HG02884 (cell line): ENCODE data around the gene CLTCL1.

Source experiments
- ATAC-seq: cut with Tn5 transposase; IDR thresholded peaks from one replicate; pipeline ENCODE4 v1.9.1; 2021; ENCODE audit warnings: mild to moderate bottlenecking, moderate library complexity; ENCODE audit not compliant: unreplicated experiment

Gene CLTCL1

DNA sequence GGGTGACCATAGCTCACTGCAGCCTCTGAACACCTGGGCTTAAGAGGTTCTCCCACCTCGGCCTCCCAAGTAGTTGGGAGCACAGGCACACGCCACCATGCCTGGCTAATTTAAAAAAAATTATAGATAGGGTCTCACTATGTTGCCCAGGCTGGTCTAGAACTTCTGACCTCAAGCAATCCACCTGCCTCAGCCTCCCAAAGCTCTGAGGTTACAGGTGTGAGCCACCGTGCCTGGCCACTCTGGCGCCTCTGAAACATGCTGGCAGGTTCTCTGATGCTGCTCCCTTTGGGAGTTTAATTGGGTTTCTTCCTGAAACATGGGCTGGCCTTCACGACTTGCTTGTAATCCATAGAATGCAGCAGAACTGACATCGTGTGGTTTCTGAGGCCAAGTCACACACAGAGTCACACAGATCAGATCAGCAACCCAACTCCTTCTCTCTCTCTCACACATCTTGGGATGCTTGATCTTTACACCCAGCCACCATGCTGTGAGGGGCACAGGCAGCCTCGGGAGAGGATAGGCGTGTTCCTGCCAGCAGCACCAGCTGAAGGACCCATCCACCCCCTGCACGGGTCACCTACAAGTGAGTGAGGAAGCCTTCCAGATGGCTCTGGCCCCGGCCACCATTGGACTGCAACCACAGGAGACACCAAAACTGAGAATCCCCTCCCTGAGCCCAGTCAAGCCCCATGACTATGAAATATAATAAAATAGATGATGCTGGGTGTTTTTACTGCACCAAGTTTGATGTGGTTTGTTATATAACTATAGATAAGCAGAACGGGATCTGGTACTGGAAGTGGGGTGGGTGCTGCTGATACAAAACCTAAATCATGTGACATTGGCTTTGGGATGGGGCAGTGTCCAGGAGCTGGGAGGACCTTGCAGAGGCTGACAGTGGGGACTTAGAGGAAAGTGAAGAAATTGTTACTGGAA, 138.3 kb downstream of the CLTCL1 start:
- ATAC-seq, result no peak

DNA sequence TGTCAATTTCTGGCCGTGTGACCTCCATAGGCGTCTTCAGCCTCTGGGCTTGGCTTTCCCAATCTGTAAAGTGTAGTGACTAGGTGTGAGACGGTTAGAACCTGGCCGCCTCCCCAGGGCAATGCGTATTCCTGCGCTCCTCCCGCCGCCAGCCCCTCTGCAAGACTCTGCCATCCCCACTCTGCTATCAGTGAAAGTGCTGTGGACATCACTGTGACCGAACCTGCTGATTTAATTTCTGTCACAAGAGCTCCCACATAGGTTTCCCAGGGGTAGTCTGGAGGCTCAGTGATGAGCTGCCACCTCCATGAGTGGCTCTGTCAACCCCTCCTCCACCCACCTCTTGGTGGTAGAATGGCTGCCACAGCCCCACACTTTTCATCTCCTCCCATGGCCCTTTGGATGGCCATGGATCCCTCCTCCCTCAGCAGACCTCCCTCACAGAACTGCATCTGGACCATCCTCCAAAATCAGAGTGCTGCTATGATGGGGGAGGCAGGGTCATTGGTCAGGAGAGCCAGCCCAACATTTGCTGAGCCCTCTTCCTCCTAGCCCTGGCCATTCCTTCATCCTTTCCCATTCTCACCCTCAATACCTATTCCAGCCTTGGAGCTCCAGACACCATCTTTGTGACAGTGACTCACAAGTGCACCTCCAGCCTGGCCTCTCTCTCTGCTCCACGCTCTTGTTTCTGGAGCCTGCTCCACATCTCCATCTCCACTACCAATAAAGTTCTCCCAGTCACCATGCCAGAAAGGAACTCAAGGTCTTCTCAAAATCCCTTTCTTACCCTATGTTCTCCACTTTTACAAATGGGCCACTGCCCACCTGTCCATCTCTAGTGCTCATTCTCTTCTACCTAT, 140.0 kb downstream of the CLTCL1 start:
- ATAC-seq, result no peak

DNA sequence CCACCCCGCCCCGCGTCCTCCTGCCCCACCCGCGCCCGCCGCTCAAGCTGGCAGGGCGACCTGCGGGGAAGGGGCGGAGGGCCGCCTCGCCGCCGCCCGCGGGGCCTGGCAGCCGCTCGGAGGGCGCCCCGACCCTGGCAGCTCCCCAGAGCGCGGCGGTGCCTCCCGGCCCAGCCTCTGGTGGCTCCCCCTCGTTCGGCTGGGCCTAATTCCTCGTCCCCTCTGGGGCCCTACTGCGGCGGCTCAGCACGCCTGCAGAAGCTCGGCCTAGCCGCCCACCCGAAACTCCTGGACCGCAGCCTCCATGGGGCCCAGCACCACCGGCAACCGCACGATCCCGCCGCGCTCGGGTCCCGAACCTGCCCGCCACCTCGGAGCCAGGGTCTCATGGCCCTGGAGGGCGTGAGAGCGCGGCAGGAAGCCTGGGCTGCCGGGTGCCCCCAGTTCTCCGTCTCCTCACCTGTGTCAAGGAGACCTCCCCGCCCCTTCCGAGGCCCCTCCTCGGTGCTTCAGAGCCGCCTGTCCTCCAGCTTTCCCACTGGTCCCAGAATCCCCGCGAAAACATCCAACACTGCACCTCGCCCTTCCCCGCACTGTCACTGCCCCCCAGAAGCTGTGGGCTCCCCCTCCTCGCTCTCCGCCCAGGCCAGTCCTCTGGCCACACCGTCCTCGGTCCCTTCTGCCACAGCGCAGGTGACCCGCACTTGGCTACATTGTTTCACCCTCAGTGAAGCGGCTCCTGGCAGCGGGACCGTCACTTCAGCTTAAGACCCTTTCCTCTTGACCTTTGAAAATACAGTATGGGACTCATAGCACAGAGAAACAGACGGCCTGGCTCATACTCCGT, 140.8 kb downstream of the CLTCL1 start:
- no peak for ATAC-seq

DNA sequence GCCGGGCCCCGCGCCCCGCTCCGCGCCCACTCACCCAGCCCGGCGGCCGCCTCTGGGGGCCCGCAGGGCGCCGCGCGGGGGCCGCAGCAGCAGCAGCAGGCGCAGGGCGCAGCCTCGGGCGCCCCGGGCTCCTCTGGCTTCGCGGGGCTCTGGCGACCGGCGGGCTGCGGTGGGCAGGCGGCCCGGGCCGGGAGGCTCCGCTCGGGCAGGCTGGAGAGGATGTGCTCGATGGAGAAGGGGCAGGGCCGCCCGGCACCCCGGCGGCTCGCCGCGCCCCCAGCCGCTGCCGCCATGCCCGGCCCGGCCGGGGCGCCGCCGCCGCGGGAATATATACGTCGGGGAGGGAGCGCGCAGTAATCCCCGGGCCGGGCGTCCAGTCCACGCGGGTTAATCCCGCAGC, 141.5 kb downstream of the CLTCL1 start, which contains the start of gene GSC2:
TSS of gene GSC2 (minus strand) at position 302 of the 400 bp plus-strand sequence. CDS start at position 293, 9 bp downstream.
- no peak for ATAC-seq

DNA sequence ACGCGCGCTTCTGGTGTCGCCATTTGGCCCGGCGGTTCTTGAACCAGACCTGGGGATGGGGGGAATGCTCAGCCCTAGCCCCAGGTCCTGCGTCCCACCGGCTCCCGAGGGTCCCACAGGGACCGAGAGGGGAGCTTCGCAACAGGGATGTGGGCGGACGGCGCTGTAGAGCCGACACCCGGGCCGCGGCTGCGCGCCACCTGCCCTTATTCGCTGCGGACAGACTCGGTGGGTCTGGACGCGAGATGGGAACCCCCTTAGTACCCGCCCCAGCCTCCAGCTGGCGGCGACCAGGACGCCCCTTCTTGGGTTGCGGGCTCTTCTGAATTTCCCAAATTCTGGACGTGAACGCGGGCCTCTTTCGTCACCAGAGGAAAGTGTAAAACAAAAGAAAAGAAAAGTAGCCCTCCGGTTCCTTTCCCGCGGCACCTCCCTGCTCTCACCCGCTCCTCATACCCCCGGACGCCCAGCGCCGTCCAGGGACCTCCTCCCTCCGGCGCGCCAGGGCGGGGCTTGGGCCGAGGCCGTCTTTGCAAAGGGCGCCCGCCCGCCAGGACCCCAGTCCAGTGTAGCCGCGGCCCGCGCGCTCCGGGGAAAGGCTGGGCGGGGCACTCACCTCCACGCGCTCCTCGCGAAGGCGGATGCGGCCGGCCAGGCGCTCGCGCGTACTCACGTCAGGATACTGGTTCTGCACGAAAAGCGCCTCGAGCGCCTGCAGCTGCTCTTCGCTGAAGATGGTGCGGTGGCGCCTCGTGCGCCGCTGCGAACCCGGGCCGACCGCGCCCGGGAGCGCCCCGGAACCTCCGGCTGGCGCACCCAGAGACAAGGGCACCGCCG, 142.3 kb downstream of the CLTCL1 start:
- no peak for ATAC-seq

DNA sequence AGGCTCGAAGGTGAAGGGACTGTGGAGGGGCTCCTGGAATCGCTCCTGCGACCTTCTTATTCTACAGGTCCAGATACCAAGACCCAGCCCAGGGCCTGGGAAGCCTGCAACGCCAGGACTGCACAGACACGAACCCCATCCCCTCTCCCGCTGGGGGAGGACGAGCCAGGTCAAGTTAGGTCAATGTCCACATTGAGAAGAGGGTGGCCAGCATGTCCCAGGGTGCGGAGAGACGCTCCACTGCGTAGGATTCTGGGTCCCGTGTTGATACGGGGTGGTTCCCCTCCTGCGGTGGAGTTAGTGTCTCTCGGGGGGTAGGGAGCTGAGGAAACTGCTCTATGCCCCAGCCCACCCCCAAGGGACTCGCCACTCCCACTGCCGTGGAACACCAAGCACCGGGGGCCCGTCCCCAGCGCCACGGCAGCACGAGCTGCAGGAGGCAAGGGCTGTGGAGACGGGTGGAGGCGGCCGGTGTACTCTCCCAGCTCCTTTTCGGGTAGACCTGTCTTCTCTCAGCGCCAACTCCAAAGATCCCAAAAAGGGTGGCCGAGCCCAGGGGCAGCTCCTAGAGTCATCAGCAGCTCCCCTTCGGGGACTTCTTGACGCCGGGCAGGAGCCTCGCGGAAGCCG, 143.0 kb downstream of the CLTCL1 start:
- ATAC-seq, result no peak

DNA sequence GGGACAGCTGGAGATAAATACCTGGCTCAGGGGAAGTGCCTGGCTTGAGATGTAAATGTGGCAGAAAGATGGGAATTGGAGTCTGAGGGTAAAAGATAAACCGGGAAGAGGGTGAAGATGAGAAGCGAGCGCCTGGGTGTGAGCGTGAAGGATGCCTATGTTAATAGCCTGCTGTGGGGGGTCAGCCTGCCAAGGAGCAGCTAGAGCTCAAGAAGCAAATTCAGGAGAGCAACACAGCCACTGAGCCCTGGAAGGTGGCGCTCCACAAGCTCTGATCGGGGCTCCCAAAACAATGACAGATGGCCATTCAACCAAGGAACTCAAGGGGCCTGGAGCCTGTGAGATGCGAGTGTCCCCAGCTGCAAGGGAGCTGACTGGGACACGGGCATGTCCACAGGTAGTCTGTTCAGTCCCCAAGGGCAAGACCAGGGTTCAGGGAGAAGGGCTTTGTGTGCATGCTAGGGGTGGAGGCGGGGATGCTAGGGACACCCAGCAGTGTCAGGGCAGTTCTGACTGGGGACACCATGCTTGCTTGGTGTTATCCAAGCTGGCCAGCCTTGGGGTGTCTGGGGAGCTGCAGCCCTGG, 144.2 kb downstream of the CLTCL1 start:
- no peak for ATAC-seq

DNA sequence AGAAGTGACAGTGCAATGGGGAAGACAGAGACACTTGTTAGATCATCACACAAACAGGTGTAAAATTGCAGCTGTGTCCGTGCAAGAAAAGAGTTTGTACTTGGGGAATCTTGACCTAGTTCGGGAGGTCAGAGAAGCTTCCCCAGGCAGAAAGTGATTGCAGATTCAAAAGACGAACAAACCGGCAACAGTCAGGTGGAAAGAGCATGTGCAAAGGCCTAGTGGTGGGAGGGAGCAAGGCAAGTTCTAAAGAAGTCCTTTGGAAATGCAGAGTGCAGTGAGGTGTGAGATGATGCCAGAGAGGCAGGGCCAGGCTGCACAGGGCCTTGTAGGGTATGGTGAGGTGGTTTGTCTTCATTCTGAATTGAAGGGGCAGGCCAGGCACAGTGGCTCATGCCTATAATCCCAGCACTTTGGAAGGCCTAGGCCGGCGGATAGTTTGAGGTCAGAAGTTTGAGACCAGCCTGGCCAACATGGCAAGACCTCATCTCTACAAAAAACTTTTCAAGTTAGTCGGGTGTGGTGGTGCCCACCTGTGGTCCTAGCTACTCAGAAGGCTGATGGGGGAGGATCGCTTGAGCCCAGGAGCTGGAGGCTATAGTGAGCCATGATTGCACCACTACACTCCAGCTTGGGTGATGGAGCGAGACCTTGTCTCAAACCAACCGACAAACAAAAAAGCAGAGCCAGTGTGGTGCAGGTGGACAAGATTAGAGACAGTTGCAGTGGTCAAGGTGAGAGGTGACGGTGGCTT, 145.1 kb downstream of the CLTCL1 start:
- ATAC-seq, result no peak

DNA sequence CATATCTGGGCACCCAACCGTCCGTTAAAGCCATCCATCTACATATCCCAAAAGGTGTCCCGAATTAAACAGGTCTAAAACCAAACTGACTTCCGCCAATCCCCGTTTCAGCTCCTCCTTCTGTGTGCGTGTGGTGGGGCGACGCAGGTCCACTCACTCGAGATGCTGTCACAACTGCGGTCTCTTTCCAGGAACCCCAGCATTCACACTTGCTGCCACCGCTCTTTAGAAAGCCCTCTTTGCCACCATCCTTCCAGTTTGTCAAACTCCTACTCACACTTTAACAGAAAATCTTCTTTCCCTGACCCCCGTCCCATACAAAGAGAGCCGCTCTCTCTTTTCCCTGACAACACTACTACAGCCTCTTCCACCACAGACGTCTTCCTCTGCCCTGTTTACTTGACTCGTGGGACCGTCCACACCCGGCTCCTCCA, 147.5 kb downstream of the CLTCL1 start:
- no peak for ATAC-seq

DNA sequence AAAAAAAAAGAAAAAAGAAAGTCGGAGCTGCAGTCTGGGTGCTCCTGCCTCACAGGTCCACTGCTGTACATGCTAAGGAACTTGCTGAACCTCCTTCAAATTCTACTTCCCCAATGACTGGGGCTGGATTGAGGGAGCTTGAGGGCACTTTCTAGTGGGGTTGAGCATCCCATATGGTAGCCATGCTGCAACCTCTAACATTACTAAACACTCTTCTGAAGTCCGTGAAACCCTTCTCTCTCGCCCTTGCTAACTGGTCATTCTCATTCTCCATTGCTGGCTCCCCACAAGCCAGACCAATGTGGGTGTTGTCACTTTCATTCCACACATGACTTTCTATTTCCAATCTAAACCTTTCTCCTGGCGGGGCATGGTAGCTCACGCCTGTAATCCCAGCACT, 148.3 kb downstream of the CLTCL1 start:
- no peak for ATAC-seq

DNA sequence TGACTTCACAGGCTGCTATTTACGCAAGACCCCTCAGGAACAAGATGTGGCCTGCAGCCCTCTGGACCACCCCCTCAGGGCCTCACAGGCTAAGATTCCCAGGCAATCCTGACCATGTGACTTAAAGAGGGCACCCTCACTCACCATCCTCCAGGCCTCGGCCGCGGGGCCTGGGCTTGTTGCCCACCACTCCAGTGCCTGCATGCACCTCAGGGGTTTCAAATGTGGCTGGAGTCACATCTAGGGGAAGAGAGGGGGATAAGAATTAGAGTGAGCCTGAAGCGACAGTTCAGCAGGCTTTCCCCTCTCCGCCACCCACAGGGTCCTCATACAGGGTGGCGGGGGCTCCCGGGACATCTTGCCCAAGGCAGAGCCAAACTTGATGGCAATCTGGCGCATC, 149.1 kb downstream of the CLTCL1 start:
- ATAC-seq, result no peak

DNA sequence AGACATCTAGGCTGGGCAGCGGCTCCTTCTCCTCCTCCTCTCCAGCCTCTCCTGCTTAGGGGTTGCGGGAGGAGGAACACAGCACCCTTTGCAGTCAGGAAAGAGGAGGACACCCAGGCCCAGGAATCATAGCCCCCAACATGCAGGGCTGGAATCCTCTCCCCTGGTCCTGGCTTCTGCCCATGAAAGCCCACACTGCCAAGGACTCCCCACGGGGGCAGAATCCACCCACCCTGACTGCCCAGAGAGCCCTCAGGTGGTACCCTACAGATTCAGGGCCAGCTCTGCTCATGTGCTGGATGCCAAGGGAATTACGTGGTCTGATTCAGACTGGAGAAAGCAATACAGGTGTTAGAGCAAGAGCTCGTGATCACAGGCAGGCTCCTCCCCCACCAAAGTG, 151.5 kb downstream of the CLTCL1 start:
- no peak for ATAC-seq

DNA sequence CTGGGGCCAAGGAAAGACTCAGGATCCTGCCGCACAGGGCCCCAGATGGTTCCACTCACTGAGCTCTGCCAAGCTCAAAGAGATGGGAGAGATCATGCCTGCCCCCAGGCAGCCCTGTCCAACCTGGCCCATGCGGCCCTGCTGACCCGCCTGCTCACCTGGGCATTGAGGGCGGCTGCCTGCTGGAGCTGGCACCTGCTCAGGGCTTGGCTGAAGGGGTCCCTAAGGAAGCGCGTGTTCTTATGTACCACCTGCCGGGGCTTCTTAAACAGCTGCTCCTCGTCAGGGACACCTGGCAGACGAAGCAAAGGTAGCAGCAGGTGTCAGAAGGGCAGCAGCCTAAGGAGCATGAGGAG, 152.5 kb downstream of the CLTCL1 start:
- ATAC-seq, result no peak

DNA sequence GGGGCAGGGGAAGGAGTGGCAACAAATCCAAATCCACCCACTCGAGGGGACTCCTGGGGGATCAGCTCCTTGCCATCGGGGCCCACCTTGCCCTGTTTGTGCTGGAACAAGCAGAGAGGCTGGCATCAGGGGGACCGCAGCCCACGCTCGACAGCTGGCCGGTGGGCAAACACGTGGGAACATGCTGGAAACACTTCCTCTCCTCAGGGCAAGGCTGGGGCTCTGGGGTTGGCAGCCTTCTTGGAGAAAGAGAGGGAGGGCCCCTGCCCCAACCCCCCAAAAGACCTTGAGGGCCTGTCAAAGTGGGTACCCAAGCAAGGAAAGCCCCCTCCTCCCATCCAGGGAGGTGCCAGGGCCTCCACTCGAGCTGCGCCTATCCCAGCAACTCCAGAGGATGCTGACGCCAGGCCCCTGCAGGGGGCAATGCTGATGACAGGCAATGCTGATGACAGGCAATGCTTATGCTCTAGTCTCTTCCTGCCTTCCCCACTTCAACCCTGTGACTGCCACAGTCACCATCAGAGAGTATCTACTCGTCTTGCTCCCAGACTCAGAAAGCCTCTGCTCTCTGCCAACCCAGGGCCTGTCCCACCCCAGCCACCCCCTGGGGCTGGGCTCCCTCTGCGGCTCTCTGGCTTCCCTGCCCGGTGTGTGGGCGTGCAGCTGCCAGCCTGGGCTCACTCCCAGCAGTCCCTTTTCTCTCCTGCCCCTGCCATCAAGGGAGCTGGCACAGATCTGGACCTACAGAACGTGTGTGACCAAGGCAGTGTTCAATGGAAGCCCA, 153.1 kb downstream of the CLTCL1 start:
- no peak for ATAC-seq

DNA sequence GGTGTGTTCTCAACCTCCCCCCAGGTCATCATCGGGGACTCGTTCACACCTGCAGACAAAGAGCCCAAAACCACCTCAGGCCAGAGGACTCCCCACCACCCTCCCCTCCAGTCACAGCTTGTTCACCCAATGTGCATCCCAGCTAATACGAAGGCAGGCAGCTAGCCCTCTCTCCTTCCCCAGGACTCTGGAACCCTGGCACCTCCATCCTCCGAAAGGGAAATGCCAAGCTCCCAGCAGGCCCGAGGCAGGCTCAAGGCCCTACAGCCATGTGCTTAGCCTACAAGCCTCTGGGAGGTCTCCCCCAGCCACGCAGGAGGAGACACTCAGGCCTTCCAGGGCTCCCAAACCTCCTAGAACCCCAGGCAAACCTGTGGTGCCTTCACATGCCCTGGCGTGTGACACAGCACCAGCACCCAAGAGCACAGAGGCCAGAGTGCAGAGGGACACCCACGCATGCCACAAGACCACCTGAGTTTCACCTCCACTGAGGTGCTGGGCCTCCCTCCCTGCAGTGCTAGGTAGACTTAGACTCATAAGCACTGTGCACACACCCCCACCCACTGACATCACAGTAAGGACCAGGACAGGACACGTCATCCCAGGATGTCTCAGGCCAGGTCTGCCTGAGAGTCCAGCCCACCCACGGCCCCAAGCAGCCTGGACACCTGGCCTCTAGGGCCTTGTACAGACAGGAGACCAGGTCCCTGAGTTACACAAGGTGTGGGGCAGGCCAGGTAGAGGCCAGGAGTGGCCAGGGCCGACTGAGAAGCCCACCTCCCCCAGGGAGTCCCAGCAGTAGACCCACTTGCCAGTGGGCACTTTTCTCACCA, 153.9 kb downstream of the CLTCL1 start:
- ATAC-seq, result no peak

DNA sequence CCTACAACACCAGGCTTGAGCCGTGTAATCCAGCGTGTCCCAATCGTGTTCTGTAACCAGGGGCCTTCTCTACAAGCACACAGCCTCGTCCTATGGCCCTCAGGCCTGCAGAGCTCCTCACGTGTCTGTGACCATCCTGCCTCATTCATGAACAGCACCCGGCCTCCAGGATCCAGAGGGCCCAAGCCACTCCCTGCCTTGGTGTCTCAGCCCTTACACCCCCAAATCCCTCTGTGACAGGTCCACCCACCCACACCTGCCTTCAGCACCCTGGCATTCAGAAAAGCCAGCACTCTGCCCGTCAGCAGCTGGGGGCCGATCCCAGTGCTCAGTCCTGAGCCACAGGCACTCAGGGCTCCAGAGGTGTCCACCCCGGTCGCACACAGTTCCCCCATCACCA, 154.6 kb downstream of the CLTCL1 start:
- no peak for ATAC-seq

DNA sequence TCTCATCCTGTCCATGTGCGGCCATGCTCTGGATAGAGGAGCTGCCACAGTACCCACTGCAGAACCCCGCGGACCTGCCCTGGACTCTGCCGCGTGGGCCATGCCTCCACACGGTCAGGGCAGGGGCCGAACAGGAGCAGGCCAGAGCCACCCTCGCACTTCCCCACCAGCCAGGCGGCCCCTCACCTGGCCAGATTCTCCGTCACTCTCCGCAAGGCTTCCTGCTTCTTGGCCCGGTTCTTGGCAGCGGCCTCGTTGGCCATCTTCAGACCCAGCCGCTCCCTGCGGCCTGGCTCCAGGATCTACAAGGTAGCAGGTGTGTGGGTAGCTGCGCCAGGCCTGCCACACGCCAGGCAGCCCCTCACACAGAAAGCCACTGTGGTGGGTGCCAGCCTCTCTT, 156.6 kb downstream of the CLTCL1 start:
- no peak for ATAC-seq
